Endothelial cell of coronary artery (primary cell): Measurements from ENCODE around the gene FBP2. TPM values are rescaled to one million over a fixed set of nuclear protein-coding genes. Genes with fewer than 3 reads are reported as not detected.

Experiments used
- total RNA-seq: library from RNA; depleted of rRNA; stranded (reverse); fragments of >200 nt; gene quantifications from 2 replicates; pipeline ENCODE4 v1.2.3, GENCODE V29; 2014

FBP2 gene
- not detected in 2 replicates for total RNA-seq

DNA sequence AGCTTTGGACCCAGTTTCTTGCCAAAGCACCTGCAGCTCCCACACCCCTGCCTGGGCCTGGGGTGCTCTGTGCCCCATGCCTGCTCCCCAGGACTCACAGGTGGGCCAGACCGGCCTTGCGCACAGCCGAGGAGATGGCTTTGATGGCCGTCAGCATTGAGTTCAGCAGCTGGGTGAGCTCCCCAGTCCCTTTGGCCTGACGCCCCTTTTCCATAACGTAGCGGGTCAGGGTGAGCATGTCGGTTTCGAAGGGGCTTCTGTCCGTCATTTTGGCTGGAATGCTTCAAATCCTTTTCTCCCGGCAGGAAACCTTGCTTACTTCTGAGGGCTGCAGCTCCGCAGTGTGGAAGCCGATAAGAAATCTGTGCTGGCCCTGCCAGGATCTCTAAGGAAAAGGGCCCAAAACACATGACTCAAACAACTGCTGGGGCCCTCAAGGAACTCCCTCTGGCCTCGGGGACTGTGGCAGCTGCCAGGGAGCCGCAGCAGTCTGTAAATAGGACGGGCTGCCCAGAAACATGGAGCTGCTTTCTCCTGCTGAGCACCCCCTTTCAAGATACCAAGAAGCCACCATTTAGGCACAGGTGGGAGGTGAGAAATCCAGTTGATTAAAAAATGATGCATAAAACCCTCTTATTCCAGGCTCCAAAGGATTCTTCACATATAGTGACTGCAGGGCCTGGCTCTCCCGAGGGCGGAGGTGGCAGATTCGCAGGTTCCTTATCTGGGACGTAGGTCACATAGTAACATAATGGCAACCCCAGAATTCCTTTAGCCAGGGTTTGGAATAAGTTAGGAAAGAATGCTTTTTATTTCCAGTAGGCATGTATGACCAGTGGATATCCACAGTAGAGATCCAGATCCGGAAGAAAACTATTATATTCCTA lies at the start of gene FBP2:
Gene FBP2 (minus strand): TSS at position 366 of the 887 bp plus-strand sequence. CDS start 98 bp downstream, at position 268.

DNA sequence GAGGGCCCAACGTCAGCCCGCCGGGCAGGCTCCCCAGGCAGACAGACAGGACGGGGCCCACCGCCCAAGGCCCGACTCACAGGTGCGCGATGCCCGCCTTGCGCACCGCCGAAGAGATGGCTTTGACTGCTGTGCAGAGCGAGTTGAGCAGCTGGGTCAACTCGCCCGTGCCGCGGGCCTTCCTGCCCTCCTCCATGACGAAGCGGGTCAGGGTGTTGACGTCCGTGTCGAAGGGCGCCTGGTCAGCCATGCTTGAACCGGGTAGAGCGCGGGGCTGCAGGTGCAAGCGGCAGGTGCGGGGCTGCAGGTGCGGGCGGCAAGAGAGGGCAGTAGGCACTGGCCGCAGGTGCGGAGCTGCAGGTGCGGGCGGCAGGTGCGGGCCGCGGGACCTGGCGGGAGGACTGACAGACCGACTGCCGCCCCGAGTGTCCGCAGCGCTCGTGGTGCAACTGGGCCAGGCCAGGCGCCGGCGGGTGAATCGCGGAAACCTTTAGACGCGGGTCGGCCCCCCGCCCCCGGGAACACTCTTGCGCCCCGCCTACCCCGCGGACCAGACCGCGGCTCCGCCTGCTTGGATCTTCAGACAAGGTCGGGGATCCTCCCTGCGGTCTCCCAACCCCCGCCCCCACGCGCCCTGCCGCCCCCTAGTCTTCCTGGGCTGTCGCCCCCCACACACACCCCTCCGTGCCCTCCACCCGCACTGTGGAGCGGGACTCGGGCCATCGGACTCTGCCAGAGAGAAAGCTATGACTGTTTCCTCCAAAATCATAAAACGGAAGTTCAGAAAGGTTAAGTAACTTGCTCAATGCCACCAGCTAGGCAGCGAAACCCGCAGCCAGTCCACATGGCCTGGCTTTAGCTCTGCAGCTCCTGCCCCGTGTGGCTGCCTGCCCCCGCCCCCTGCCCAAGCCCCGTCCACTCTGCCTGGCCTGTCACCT lies 45.7 kb upstream of the FBP2 start, which contains the start of gene FBP1:
Gene FBP1 (minus strand): TSS at position 458 of the 938 bp plus-strand sequence. CDS start 208 bp downstream, at position 250.

DNA sequence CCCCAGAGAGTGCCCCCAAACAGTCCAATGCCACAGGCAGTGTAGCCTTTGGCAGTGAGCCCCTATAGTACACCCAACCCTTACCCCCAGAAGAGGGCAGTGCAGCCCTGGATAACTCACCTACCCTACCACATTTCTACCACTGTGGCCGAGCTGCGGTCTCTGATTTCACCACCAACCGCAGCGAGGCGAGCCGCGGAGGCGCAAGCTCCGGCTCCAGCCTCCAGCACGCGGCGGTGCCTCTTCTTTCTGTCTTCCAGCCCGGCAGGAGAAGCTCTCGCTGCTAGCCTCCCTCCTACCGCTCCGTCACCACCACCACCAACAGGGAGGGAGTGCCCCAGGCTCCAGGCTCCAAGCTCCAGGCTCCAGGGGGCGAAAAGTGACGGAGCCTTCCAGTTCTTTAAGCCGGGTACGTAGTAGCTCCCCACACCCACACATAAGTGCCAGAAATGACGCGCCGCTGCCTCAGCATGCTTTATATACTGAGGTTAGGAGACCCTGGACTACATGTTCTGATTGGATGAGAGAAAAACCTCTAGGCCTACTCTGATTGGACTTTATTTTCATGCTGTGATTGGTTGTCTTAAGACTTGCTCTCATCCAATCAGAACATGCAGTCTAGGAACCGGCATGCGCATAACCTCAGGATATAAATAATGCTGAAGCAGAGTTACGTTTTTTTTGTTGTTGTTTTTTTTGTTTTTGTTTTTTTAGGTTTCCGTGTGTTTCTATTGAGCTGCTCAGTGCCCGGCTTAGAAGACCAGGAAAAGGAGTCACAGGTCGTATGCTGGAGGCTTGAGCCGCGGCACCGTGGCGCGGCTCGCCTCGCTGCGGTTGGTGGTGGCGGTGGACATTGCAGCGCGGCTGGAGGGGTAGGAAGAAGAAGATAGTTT lies 38.9 kb downstream of the FBP2 start, which contains the start of gene PCAT7:
Gene PCAT7 (plus strand): TSS at position 645 of the 893 bp plus-strand sequence.

Other genes starting within 250 kb of the FBP2 start
- gene PCAT7, start 38.7 kb downstream of the FBP2 start, total RNA-seq = not detected in 2 replicates
- 0.38 and 2.5 TPM in 2 replicates for gene FBP1, start 45.7 kb upstream of the FBP2 start, total RNA-seq
- 18.5 and 45.4 TPM in 2 replicates for gene AOPEP, start 132.9 kb upstream of the FBP2 start, total RNA-seq